Embryonic facial prominence (tissue), 1 donor: ENCODE data around the gene CCDC61.

ENCODE experiments used
- DNase-seq: peaks from one replicate; pipeline ENCODE4 v3.0.0-alpha.2; 2016; ENCODE audit errors: extremely low spot score

The CCDC61 gene

GRCh38 chr19:45994998-45995714 is at the start of gene CCDC61:
CCDC61 (plus strand) TSS chr19:45995467; CDS start chr19:46003019, 7,552 bp downstream.
- peak; percentile 99 for DNase-seq

DNA sequence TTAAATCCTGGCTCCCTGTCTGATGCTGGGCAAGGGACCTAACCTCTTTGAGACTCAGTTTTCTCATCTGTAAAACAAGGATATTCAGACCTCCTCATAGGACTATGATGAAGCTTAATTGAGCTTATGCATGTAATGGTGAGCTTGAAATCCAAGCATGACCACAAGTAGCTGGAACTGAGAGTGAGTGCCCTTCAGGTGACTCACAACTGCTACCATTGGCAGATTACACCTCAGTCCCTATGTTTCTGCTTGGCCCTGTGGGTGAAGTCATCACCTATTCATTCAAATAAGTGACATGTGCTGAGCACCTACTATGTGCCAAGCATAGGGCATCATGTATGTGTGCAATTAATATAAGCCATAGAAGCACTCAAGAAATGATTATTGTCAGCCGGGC is 47.3 kb upstream of the CCDC61 start:
- no peak for DNase-seq

GRCh38 chr19:45952341-45952685 is 43.0 kb upstream of the CCDC61 start:
- no peak for DNase-seq

DNA sequence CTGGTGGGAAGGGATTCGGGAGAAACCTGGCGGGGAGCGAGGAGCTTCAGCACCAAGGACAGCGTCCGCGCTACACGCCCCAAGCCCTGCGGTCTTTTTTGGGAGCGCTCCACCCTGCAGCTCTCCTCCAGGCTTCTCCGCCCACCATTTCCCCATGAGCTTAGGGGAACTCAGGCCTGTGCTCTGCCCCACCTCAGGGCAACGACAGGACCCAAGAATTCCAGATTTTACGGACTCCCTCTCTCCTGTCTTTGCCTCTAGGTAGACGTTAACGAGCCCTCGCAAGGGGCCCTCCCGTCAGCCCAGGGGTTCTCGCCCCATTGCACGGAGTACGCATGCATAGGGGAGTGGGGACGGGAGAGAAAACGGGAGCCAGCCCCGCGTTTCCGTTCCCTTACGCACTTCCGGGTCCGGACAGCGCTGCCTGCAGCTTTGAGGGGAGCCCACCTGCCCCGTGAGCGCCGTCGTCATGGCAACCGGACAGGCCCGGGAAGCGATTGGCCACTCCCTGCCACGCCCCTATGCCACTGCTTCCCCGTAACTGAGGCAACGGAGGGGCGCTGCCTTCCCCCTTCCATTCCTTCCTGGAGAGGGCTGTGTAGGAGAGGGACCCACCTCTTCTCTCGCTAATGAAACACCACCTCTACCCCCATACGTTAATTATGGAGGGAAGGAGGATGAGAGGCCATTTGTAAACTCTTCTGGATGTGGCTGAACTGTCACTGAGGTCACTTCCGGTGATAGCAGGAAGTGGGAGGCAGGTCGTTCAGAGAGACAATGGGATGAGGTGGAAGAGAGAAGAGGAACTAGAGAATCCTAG is 42.4 kb upstream of the CCDC61 start:
- peak; percentile 34 for DNase-seq

- DNase-seq = no peak
Measured at GRCh38 chr19:45953676-45954075, 41.6 kb upstream of the CCDC61 start.

DNA sequence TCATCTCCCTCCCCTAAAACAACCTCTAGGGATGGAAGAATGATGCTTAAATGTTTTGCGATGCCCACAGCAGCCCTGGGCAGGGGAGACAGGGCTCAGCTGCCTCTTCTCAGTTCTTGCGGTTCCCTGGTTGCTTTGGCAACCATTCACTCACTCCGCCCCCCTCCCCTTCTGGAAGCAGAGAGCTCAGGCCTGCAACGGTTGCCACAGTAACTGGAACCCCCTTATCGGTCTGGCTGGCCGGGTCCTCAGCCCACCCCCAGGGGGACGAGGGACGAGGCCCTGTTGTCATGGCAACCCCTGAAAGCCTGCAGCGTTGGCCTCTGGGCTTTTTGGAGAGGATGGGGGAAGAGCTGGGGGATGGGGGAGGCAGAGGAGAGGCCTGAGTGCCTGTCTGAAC is 41.1 kb upstream of the CCDC61 start:
- DNase-seq = no peak

- no peak for DNase-seq
Measured at GRCh38 chr19:45955905-45956608, 39.2 kb upstream of the CCDC61 start.

DNA sequence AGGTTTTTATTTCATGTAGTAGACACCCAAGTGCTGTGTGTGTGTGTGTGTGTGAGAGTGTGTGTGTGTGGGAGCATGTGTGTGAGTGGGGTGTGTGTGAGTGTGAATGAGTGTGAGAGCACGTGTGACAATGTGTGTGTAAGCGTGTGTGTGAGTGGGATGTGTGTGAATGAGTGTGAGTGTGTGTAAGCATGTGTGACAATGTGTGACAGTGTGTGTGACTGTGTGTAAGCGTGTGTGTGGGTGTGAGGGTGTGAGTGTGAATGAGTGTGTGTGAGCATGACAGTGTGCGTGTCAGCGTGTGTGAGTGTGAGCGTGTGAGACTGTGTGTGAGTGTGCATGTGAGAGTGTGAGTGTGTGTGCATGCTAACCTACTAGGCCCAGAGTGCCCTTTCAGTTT is 36.9 kb upstream of the CCDC61 start:
- DNase-seq = no peak

DNA sequence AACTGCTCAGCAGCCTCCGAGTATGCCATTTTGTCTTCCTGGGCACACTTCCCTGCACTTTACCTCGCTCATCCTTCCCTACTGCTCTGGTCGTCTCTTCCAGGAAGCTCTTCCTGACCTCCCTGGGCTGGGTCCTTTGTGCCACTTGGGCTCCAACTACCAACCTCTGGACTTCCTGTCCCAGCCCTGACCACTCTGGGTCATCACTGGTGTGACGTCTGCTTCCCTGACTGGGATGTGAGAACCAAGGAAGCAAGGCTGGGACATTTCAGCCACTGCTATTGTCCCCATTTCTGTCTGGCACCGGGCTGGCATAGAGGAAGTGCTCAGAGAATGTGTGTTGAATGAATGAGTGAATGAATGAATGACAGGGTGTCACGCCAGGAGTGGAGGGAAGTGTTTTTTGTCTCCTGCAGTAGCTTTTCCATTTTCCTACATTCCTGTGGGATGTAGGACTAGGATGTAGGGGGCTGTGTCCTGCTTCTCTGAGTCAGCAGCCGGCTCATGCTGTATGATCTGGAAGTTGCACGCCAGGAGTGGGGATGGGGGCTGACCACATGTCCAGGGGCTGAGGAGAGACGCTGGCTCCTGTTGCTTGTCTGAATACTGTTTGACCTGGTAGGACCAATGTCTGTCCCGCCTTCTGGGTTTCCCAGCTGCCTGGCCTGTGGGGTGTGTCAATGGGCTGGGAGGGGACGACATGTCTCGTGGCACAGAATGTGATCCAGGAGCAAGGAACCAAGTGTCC is 36.3 kb upstream of the CCDC61 start:
- DNase-seq = no peak

DNA sequence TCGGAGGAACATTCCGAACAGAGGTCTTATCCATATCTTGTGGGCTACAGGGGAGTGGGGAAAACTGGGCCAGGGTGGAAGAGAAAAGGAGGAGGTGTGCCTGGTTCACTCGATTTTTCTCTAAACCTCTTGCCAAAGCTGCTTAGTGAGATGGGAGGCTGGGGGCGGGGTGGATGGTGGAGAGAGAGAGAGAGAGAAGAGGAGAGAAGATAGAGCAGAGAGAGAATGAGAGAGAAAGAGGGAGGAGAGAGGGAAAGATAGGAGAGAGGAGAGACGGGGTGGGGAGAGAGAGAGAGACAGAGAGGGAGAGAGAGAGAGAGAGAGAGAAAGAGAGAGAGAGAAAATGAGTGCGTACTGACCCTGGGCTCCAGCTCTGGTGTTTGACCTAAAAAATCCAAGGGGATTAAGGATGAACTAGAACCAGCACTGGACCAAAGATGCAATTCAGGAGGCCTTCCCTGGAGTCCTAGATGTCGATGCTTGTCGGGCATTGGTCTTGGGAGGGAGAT is 35.7 kb upstream of the CCDC61 start:
- no peak for DNase-seq

DNA sequence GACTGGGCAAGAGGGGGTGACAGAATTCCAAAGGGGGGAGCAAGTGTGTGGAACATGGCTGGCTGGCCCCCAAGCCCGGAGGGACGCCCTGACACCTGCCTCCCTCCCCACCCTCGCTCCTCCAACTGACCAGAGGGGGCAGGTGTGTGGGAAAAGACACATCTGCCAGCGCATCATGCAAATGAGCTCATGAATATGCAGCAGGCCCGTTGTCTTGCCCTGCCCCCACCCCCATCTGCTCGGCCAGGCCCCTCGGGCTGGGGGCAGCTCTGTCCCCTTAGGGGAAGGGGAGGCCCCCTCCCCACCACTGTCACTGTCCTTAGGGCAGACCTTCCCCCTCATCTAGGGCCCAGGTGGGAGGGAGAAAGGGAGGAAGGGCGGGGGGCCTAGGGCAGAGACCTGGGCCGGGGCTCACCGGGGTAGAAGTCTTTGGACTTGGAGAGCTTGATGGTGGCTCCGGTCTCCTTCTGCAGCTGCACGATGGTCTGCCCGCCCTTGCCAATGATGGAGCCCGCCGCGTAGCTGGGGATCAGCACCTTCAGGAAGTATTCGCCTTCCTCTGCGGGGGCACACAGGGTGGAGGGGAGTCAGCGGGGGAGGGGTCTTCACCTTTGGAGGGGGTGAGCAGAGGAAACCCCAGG is 34.6 kb upstream of the CCDC61 start:
- DNase-seq = no peak

- DNase-seq = no peak
Measured at GRCh38 chr19:45962021-45962420, 33.2 kb upstream of the CCDC61 start.

- DNase-seq = no peak
Measured at GRCh38 chr19:45967246-45967645, 28.0 kb upstream of the CCDC61 start.

- DNase-seq = no peak
Measured at GRCh38 chr19:45968626-45969025, 26.6 kb upstream of the CCDC61 start.

DNA sequence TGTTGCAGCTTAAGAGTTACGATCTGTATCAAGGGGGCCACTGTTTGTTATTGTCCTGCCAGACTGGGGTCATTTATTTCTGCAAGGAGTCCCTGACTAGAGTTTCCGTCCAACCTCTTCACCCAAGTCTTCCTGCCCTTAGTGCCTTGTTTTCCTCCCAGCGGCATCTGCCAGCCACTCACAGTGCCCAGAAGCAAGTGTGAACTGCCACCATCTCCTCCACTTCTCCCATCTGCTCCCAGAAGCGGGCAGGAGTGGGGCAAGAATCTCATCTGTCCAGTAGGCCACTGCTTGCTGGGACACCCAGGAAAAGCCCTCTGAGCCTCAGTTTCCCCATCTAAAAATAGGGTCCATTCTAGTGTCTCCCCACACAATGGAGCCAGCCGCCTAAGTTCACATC is 25.6 kb upstream of the CCDC61 start:
- DNase-seq = no peak

- no peak for DNase-seq
Measured at GRCh38 chr19:45971260-45971902, 23.9 kb upstream of the CCDC61 start.

DNA sequence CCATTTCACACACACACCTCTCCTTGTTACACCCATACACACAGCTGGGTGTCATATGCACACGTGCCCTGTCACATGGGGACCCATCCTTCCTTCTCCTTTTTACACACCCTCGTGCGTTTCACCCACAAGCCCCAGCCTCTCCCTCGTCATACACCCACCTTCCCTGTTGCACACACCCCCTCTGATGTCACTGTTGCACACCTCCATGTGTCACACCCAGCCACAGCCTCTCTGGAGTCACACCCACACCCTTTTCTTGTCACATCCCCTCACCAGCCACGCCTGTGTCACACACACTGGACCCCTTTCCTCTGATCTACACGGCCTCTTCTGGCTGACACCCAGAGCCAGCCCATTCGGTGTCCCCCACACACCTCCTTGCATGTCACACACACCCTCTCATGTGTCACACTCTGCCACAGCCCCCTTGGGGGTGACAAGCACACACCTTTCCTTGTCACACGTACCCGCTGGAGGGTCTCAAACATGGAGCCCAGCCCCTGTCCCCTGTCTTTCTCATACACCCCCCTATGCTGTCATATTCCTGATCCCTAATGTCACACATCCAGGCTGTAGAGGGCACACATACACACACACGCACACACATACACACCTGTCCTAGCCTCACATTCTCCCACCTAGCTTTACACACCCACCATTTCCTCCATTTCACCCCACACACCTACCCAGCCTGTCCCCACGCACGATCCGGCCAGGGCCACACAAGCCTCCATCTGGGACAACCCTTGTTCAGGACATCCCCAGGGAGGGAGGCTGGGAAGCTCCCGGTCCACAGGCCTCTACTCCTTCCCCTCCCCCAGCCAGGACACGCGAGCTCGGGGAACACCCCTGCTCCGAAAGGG is 23.0 kb upstream of the CCDC61 start:
- no peak for DNase-seq

- DNase-seq = no peak
Measured at GRCh38 chr19:45972947-45973540, 22.2 kb upstream of the CCDC61 start.

GRCh38 chr19:45973553-45974338 is 21.5 kb upstream of the CCDC61 start, which contains the start of gene NOVA2:
NOVA2 (minus strand) TSS chr19:45973865; CDS start chr19:45973351, 514 bp downstream.
- no peak for DNase-seq
